ENCODE measurements around the gene RGS17.

- no peak for TF ChIP-seq SNAI2 (CRISPR knock-in tag; IDR thresholded peaks at IDR 0.05)
- no peak for TF ChIP-seq RARB (CRISPR knock-in tag; IDR thresholded peaks at IDR 0.05)
- no peak for TF ChIP-seq ARNTL (CRISPR knock-in tag; IDR thresholded peaks at IDR 0.05; ENCODE audit: borderline replicate concordance, low read depth)
- no peak for TF ChIP-seq ZC3H10 (CRISPR knock-in tag; IDR thresholded peaks at IDR 0.05)
- TF ChIP-seq TCF4 (CRISPR knock-in tag; IDR thresholded peaks at IDR 0.05; ENCODE audit: borderline replicate concordance) = no peak
These were observed 31.6 kb upstream of the RGS17 start for GRCh38 chr6:153162646-153163045.

Data from SK-N-SH treated with all-trans-retinoic acid at 6 μM for 48 hours (cell line).